ENCODE measurements around the gene DCAF8.

GRCh38 chr1:160232911-160233310 is 29.4 kb downstream of the DCAF8 start:
- TF ChIP-seq, protein P1, sequence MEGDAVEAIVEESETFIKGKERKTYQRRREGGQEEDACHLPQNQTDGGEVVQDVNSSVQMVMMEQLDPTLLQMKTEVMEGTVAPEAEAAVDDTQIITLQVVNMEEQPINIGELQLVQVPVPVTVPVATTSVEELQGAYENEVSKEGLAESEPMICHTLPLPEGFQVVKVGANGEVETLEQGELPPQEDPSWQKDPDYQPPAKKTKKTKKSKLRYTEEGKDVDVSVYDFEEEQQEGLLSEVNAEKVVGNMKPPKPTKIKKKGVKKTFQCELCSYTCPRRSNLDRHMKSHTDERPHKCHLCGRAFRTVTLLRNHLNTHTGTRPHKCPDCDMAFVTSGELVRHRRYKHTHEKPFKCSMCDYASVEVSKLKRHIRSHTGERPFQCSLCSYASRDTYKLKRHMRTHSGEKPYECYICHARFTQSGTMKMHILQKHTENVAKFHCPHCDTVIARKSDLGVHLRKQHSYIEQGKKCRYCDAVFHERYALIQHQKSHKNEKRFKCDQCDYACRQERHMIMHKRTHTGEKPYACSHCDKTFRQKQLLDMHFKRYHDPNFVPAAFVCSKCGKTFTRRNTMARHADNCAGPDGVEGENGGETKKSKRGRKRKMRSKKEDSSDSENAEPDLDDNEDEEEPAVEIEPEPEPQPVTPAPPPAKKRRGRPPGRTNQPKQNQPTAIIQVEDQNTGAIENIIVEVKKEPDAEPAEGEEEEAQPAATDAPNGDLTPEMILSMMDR (IDR thresholded peaks at IDR 0.05; ENCODE audit: low read depth, low read length), result no peak
- no peak for TF ChIP-seq EZH2phosphoT487 (IDR thresholded peaks at IDR 0.05; ENCODE audit: low read depth)
